ENCODE results near the gene SEMA5B.

SEMA5B gene

GRCh38 chr3:123005291-123005690 is 22.3 kb downstream of the SEMA5B start:
- H3K36me3 Mint-ChIP-seq (ENCODE audit: low read depth): no peaks in the 10 kb centered on the region
- H3K4me1 Mint-ChIP-seq (ENCODE audit: low read depth): peaks cover 2% of the 10 kb centered on the region
- no peak overlapping the region for H3K4me3 Mint-ChIP-seq
- no peak overlapping the region for H3K27ac Mint-ChIP-seq
- no peaks in the 10 kb centered on the region for H3K9me3 Mint-ChIP-seq
- no peak for DNase-seq (ENCODE audit: low spot score)
- peaks cover 47% of the 10 kb centered on the region for H3K27me3 Mint-ChIP-seq (ENCODE audit: low read depth)

GRCh38 chr3:123004201-123004918 is 23.2 kb downstream of the SEMA5B start:
- no peak overlapping the region for H3K27ac Mint-ChIP-seq
- no peak overlapping the region for H3K4me3 Mint-ChIP-seq
- no peaks in the 10 kb centered on the region for H3K36me3 Mint-ChIP-seq (ENCODE audit: low read depth)
- H3K27me3 Mint-ChIP-seq (ENCODE audit: low read depth): peaks cover 43% of the 10 kb centered on the region
- DNase-seq (ENCODE audit: low spot score): no peak
- no peaks in the 10 kb centered on the region for H3K9me3 Mint-ChIP-seq
- H3K4me1 Mint-ChIP-seq (ENCODE audit: low read depth): peaks cover 2% of the 10 kb centered on the region

- H3K9me3 Mint-ChIP-seq: no peaks in the 10 kb centered on the region
- H3K27ac Mint-ChIP-seq: no peak overlapping the region
- no peak overlapping the region for H3K4me3 Mint-ChIP-seq
- no peaks in the 10 kb centered on the region for H3K36me3 Mint-ChIP-seq (ENCODE audit: low read depth)
- H3K27me3 Mint-ChIP-seq (ENCODE audit: low read depth): peaks cover 34% of the 10 kb centered on the region
- no peak for DNase-seq (ENCODE audit: low spot score)
- H3K4me1 Mint-ChIP-seq (ENCODE audit: low read depth): peaks cover 2% of the 10 kb centered on the region
These were observed 24.6 kb downstream of the SEMA5B start for GRCh38 chr3:123002749-123003497.

- Mint-ChIP-seq H3K36me3 (ENCODE audit: low read depth) (no peaks in the 10 kb centered on the region), H3K4me1 (ENCODE audit: low read depth) (peaks cover 2% of the 10 kb centered on the region), H3K4me3 (no peak overlapping the region), H3K27ac (no peak overlapping the region), H3K9me3 (no peaks in the 10 kb centered on the region), H3K27me3 (ENCODE audit: low read depth) (peaks cover 32% of the 10 kb centered on the region)
- DNase-seq (ENCODE audit: low spot score): no peak
These were observed 25.3 kb downstream of the SEMA5B start for GRCh38 chr3:123002100-123002748.

GRCh38 chr3:122998856-122999255 is 28.7 kb downstream of the SEMA5B start:
- Mint-ChIP-seq H3K27ac (no peak overlapping the region), H3K4me3 (no peak overlapping the region), H3K9me3 (no peaks in the 10 kb centered on the region), H3K36me3 (ENCODE audit: low read depth) (no peaks in the 10 kb centered on the region), H3K4me1 (ENCODE audit: low read depth) (peaks cover 2% of the 10 kb centered on the region), H3K27me3 (ENCODE audit: low read depth) (peaks cover 24% of the 10 kb centered on the region)
- no peak for DNase-seq (ENCODE audit: low spot score)

GRCh38 chr3:122998206-122998605 is 29.4 kb downstream of the SEMA5B start:
- peaks cover 23% of the 10 kb centered on the region for H3K27me3 Mint-ChIP-seq (ENCODE audit: low read depth)
- no peak for DNase-seq (ENCODE audit: low spot score)
- H3K27ac Mint-ChIP-seq: no peak overlapping the region
- H3K4me1 Mint-ChIP-seq (ENCODE audit: low read depth): peaks cover 2% of the 10 kb centered on the region
- no peak overlapping the region for H3K4me3 Mint-ChIP-seq
- no peaks in the 10 kb centered on the region for H3K9me3 Mint-ChIP-seq
- H3K36me3 Mint-ChIP-seq (ENCODE audit: low read depth): no peaks in the 10 kb centered on the region

GRCh38 chr3:122996038-122996580 is 31.5 kb downstream of the SEMA5B start:
- Mint-ChIP-seq H3K4me3 (no peak overlapping the region), H3K27me3 (ENCODE audit: low read depth) (peaks cover 13% of the 10 kb centered on the region), H3K4me1 (ENCODE audit: low read depth) (no peaks in the 10 kb centered on the region)

GRCh38 chr3:122994954-122995353 is 32.6 kb downstream of the SEMA5B start:
- Mint-ChIP-seq H3K4me3 (no peak overlapping the region), H3K4me1 (ENCODE audit: low read depth) (no peaks in the 10 kb centered on the region), H3K9me3 (no peaks in the 10 kb centered on the region), H3K27ac (no peak overlapping the region), H3K27me3 (ENCODE audit: low read depth) (peaks cover 21% of the 10 kb centered on the region), H3K36me3 (ENCODE audit: low read depth) (no peaks in the 10 kb centered on the region)
- no peak for DNase-seq (ENCODE audit: low spot score)

More at GRCh38 chr3:122996038-122996580, 31.5 kb downstream of the SEMA5B start:
- no peak overlapping the region for H3K27ac Mint-ChIP-seq
- no peak for DNase-seq (ENCODE audit: low spot score)
- no peaks in the 10 kb centered on the region for H3K9me3 Mint-ChIP-seq
- H3K36me3 Mint-ChIP-seq (ENCODE audit: low read depth): no peaks in the 10 kb centered on the region

- H3K27me3 Mint-ChIP-seq (ENCODE audit: low read depth): peaks cover 21% of the 10 kb centered on the region
- H3K4me1 Mint-ChIP-seq (ENCODE audit: low read depth): no peaks in the 10 kb centered on the region
- no peak overlapping the region for H3K4me3 Mint-ChIP-seq
- H3K36me3 Mint-ChIP-seq (ENCODE audit: low read depth): no peaks in the 10 kb centered on the region
- H3K27ac Mint-ChIP-seq: no peak overlapping the region
- no peaks in the 10 kb centered on the region for H3K9me3 Mint-ChIP-seq
- no peak for DNase-seq (ENCODE audit: low spot score)
These were observed 34.2 kb downstream of the SEMA5B start for GRCh38 chr3:122993124-122993978.

- DNase-seq (ENCODE audit: low spot score): no peak
- H3K9me3 Mint-ChIP-seq: no peaks in the 10 kb centered on the region
- H3K27me3 Mint-ChIP-seq (ENCODE audit: low read depth): peaks cover 26% of the 10 kb centered on the region
- H3K4me3 Mint-ChIP-seq: no peak overlapping the region
- no peak overlapping the region for H3K27ac Mint-ChIP-seq
- no peaks in the 10 kb centered on the region for H3K36me3 Mint-ChIP-seq (ENCODE audit: low read depth)
- no peaks in the 10 kb centered on the region for H3K4me1 Mint-ChIP-seq (ENCODE audit: low read depth)
These were observed 34.9 kb downstream of the SEMA5B start for GRCh38 chr3:122992676-122993075.

GRCh38 chr3:122992133-122992532 is 35.4 kb downstream of the SEMA5B start:
- Mint-ChIP-seq H3K4me3 (no peak overlapping the region), H3K36me3 (ENCODE audit: low read depth) (no peaks in the 10 kb centered on the region), H3K27ac (no peak overlapping the region), H3K4me1 (ENCODE audit: low read depth) (no peaks in the 10 kb centered on the region), H3K27me3 (ENCODE audit: low read depth) (peaks cover 28% of the 10 kb centered on the region), H3K9me3 (no peaks in the 10 kb centered on the region)
- DNase-seq (ENCODE audit: low spot score): no peak

- peaks cover 29% of the 10 kb centered on the region for H3K27me3 Mint-ChIP-seq (ENCODE audit: low read depth)
- no peak overlapping the region for H3K27ac Mint-ChIP-seq
These were observed 36.2 kb downstream of the SEMA5B start for GRCh38 chr3:122991236-122991985.

More at GRCh38 chr3:122991236-122991985, 36.2 kb downstream of the SEMA5B start:
- Mint-ChIP-seq H3K9me3 (no peaks in the 10 kb centered on the region), H3K36me3 (ENCODE audit: low read depth) (no peaks in the 10 kb centered on the region), H3K4me3 (no peak overlapping the region), H3K4me1 (ENCODE audit: low read depth) (no peaks in the 10 kb centered on the region)
- DNase-seq (ENCODE audit: low spot score): no peak
